GM19395 (cell line): ENCODE data around the gene KCNQ5.
A peak's percentile ranks its signal among the peaks of the same experiment; 100 is the strongest.
"Not testable (repeated sequence)": the region's sequence is repeated elsewhere in the genome, so short reads cannot be mapped to it uniquely, and the experiment has no call there.

Source experiments
- ATAC-seq: cut with Tn5 transposase; IDR thresholded peaks from one replicate; pipeline ENCODE4 v1.9.1; 2021; ENCODE audit warnings: mild to moderate bottlenecking, moderate library complexity; ENCODE audit not compliant: unreplicated experiment

KCNQ5 gene

GRCh38 chr6:73156793-73157767 lies 535.2 kb downstream of the KCNQ5 start:
- no peak for ATAC-seq

DNA sequence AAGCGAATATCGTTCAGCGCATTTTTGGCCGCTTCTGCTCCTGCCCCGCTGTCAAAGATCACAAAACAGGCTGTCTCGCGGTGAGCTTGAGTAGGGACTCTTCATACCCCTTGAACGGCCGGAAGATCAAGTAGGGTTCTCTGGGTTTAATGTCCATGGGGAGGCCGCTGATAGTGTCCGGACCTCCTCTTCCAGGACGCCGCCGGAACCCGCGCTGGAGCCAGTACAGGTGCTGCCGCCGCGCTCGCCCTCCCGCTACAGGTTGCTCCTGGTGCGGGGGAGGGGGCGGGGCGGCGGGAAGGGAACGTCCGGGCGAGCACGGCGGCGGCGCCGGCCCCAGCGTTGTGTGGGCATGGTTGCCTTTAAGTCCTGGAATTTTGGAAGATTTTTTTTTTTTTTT lies 536.0 kb downstream of the KCNQ5 start:
- ATAC-seq = no peak

GRCh38 chr6:73169111-73169510 lies 547.2 kb downstream of the KCNQ5 start:
- ATAC-seq = no peak

GRCh38 chr6:73169633-73170032 lies 547.8 kb downstream of the KCNQ5 start:
- ATAC-seq = no peak

GRCh38 chr6:73174646-73175045 lies 552.8 kb downstream of the KCNQ5 start:
- ATAC-seq = no peak

DNA sequence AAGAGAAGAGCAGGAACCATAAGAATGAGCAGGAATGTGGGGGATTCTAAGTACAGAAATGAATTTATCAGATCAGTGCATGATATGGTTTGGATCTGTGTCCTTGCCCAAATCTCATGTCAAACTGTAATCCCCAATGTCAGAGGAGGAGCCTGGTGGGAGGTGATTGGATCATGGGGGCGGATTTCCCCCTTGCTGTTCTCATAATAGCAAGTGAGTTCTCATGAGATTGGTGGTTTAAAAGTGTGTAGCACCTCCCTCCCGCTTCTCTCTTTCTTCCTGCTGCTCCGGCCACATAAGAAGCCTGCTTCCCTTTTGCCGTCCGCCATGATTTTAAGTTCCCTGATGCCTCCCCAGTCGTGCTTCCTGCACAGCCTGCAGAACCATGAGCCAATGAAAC lies 554.2 kb downstream of the KCNQ5 start:
- ATAC-seq = no peak

DNA sequence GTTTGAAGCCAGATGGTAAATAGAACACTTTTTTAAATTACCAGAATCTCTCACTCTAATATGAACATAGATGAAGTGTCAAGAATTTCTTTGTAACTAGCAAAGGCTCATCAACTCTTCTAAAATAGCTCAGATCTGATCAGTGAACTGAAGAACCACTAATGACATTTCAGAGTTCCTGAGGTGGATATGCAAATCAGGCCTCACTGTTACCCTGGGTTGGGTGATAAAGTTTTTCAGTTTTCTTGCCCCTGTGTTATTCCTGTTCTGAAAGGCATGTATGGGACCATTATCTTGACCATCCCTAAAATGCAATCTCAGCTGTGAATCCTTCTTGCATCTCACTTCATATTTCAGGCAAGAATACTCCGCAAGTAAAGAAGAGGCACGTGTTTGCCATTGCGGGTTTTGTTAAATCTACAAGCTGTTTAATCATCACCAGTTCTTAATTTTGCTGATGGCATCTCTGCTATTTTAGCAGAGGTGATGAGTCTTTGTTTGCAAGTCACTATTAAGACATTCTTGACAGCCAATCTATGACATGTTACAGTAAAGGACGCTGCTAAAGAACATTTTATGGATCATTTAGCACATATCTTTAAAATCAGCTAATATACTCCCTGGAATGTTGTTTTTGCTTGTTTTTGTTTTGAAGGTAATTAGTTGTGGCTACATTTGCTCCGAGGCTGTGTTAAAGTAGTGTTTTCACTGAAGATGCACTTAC lies 555.5 kb downstream of the KCNQ5 start:
- ATAC-seq = peak; percentile 61

- ATAC-seq = no peak
Observed at GRCh38 chr6:73180076-73180738, 558.3 kb downstream of the KCNQ5 start.

- peak; percentile 85 for ATAC-seq
Observed at GRCh38 chr6:73180763-73181619, 559.1 kb downstream of the KCNQ5 start.

DNA sequence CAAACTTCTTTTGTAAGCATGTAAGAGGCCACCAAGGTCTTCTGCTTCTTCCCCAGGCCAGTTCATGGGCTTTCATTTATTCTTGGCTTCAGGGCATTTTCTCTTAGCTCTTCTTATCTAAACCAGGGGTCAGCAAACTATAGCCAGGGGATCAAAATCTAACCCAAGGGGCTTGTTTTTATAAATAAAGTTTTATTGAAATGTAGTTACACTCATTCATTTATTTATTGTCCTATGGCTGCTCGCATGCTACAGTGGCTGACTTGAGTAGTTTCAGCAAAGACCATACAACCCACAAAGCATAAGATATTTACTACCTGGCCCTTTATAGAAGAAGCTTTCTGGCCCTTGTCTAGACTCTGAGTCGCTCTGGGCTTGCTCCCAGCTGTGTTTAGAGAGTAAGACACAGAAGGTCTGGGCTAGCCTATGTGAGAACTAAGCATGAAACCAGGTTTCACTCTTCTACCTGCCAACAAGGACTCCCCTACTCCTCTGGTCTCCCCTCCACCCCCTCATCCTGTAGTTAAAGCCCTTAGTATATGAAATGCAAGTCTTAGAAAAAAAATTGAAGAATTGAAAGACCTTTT lies 560.2 kb downstream of the KCNQ5 start:
- peak; percentile 45 for ATAC-seq

- not testable (repeated sequence) for ATAC-seq
Observed at GRCh38 chr6:73193302-73193701, 571.4 kb downstream of the KCNQ5 start.

GRCh38 chr6:73194744-73195143 lies 572.9 kb downstream of the KCNQ5 start:
- ATAC-seq = no peak

- ATAC-seq = no peak
Observed at GRCh38 chr6:73200247-73200646, 578.4 kb downstream of the KCNQ5 start.

GRCh38 chr6:73200735-73201134 lies 578.9 kb downstream of the KCNQ5 start:
- ATAC-seq = no peak

- no peak for ATAC-seq
Observed at GRCh38 chr6:73203098-73203497, 581.2 kb downstream of the KCNQ5 start.

DNA sequence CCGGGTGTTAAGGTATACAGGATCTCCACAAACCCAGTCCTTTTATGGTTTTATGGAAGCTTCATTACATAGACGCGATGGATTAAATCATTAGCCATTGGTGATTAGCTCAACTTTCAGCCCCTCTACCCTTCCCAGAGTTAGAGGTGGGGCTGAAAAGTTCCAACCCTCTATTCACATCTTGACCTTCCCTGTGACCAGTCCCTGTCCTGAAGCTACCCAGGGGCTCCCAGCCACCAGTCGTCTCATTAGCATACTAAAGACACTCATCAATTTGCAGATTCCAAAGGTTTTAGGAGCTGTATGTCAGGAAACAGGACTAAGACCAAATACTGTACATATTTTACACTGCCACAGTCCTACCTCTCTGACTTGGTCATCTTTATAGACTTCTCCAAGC lies 582.4 kb downstream of the KCNQ5 start:
- ATAC-seq = no peak

- no peak for ATAC-seq
Observed at GRCh38 chr6:73207221-73207837, 585.5 kb downstream of the KCNQ5 start.

DNA sequence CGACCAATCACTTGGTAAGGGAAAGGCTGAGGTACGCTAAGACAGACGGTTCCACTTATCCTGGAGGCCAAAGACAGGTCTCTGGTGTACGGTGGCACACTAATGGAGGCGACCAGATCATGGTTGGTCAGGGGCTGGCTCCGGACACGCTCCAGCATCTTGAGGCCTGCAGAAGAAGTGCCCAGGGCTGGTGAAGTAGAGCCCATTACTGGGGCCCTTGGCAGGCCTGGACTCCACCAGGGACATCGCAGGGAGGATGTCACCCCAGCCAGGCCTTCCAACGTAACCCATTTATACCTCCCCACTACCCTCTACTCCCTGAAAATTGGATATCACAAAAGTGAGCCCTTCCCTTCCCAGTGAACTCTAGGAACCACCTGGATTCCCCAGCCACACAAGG lies 587.3 kb downstream of the KCNQ5 start:
- ATAC-seq = no peak

- ATAC-seq = no peak
Observed at GRCh38 chr6:73216859-73217258, 595.0 kb downstream of the KCNQ5 start.

GRCh38 chr6:73225396-73225795 lies 603.5 kb downstream of the KCNQ5 start, which contains the start of gene KHDC1L:
KHDC1L (minus strand) TSS chr6:73225496; CDS start chr6:73225408, 88 bp downstream.
- ATAC-seq = no peak
